GM12875 (cell line): ENCODE measurements around the gene TAX1BP3.

Source experiments
- H3K4me3 ChIP-seq: one replicate; pipeline ENCODE4 v1.5.1; 2011; ENCODE audit warnings: low read depth, low read length, control low read depth
- CTCF ChIP-seq: IDR thresholded peaks from 2 replicates; pipeline ENCODE4 v1.5.1; 2011; ENCODE audit warnings: low read depth, mild to moderate bottlenecking, control low read depth, inconsistent platforms, low read length, moderate library complexity, borderline replicate concordance; ENCODE audit not compliant: insufficient read depth

TAX1BP3 gene

GRCh38 chr17:3678095-3678820 lies 9.9 kb upstream of the TAX1BP3 start:
- TF ChIP-seq CTCF: no peak
- no peak overlapping the region for H3K4me3 ChIP-seq

- H3K4me3 ChIP-seq: no peak overlapping the region
- TF ChIP-seq CTCF: no peak
Observed at GRCh38 chr17:3675886-3676285, 7.5 kb upstream of the TAX1BP3 start.

GRCh38 chr17:3672571-3672970 lies 4.2 kb upstream of the TAX1BP3 start:
- no peak for TF ChIP-seq CTCF

GRCh38 chr17:3669548-3669947 lies 1.2 kb upstream of the TAX1BP3 start:
- no peak for TF ChIP-seq CTCF
- H3K4me3 ChIP-seq: peak overlapping the region; percentile 92

More at GRCh38 chr17:3672571-3672970, 4.2 kb upstream of the TAX1BP3 start:
- H3K4me3 ChIP-seq: no peak overlapping the region

- TF ChIP-seq CTCF: no peak
- peak overlapping the region; percentile 92 for H3K4me3 ChIP-seq
Observed at GRCh38 chr17:3669085-3669347, 638 bp upstream of the TAX1BP3 start.

- TF ChIP-seq CTCF: no peak
- H3K4me3 ChIP-seq: peak overlapping the region; percentile 92
Observed at GRCh38 chr17:3667366-3668278, 756 bp downstream of the TAX1BP3 start.

GRCh38 chr17:3666516-3666915 lies 1.9 kb downstream of the TAX1BP3 start:
- TF ChIP-seq CTCF: no peak
- no peak overlapping the region for H3K4me3 ChIP-seq
